IPS-15b (cell line): Measurements from ENCODE around the gene LCA5L.

Experiments
- H3K27me3 ChIP-seq: one replicate; pipeline ENCODE4 v1.6.1; 2013; ENCODE audit warnings: low read length; ENCODE audit not compliant: control insufficient read depth, insufficient read depth
- H3K36me3 ChIP-seq: one replicate; pipeline ENCODE4 v1.6.1; 2013; ENCODE audit warnings: low read length; ENCODE audit not compliant: control insufficient read depth, insufficient read depth
- H3K4me1 ChIP-seq: one replicate; pipeline ENCODE4 v1.6.1; 2013; ENCODE audit warnings: mild to moderate bottlenecking, low read length; ENCODE audit not compliant: control insufficient read depth, insufficient read depth
- H3K4me3 ChIP-seq: one replicate; pipeline ENCODE4 v1.5.1; 2013; ENCODE audit warnings: low read depth, low read length
- H3K9ac ChIP-seq: one replicate; pipeline ENCODE4 v1.6.1; 2013; ENCODE audit warnings: low read depth, mild to moderate bottlenecking, low read length
- H3K9me3 ChIP-seq: one replicate; pipeline ENCODE4 v1.6.1; 2013; ENCODE audit warnings: mild to moderate bottlenecking, low read length; ENCODE audit not compliant: control insufficient read depth, insufficient read depth

Gene LCA5L

DNA sequence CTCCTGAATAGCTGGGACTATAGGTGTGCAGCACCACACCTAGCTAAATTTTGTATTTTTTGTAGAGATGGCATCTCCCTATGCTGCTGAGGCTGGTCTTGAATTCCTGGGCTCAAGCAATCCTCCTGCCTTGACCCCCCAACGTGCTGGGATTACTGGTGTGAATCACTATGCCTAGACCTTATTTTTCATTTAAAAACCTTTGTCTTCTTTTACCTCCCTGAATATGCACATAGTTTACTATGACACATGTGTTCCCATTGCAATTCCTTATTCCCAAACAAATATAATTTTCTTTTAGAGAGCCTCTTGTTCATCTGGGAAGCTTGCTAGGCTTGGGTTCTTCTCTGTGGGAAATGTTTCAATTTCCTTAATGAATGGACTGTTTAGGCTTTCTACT is 23.0 kb upstream of the LCA5L start:
- Histone ChIP-seq H3K36me3 (no peaks in the 10 kb centered on the region), H3K27me3 (no peaks in the 10 kb centered on the region), H3K4me3 (no peak overlapping the region), H3K9me3 (no peaks in the 10 kb centered on the region), H3K9ac (no peak overlapping the region), H3K4me1 (no peaks in the 10 kb centered on the region)

DNA sequence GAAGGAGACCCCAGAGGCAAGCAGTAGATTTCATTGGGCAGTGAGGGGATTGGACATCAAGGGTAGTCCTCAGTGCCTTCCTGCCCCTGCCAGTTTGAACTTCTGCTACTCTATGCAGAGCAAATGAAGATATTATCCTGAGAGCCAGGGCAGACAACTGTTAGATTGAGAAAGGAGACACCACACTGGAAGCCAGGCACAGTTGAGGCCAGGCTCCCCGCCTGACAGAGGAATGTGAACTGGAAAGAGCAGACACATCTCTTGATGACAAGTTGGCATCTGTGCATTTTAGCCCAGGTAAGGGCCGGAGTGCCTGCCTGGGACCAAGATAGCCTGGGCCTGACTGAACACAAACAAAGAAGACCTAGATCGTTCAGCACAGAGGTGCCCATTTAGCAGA is 22.2 kb upstream of the LCA5L start:
- Histone ChIP-seq H3K9ac (no peak overlapping the region), H3K9me3 (no peaks in the 10 kb centered on the region), H3K4me3 (no peak overlapping the region), H3K27me3 (no peaks in the 10 kb centered on the region), H3K4me1 (no peaks in the 10 kb centered on the region), H3K36me3 (no peaks in the 10 kb centered on the region)

DNA sequence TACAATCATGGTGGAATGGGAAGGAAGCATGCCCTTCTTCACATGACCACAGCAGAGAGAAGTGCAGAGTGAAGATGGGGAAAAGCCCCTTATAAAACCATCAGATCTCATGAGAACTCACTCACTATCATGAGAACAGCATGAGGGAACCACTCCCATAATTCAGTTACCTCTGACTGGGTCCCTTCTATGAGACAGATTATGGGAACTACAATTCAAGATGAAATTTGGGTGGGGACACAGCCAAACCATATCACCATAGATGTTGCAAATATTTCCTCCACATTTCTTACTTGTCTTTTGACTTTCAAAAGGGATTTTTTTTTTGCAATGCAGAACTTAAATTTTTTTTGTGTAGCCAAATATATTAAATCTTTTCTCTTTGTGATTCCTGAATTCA is 21.0 kb upstream of the LCA5L start:
- no peaks in the 10 kb centered on the region for H3K4me1 ChIP-seq
- no peak overlapping the region for H3K4me3 ChIP-seq
- no peaks in the 10 kb centered on the region for H3K9me3 ChIP-seq
- no peaks in the 10 kb centered on the region for H3K27me3 ChIP-seq
- no peaks in the 10 kb centered on the region for H3K36me3 ChIP-seq
- H3K9ac ChIP-seq = no peak overlapping the region

DNA sequence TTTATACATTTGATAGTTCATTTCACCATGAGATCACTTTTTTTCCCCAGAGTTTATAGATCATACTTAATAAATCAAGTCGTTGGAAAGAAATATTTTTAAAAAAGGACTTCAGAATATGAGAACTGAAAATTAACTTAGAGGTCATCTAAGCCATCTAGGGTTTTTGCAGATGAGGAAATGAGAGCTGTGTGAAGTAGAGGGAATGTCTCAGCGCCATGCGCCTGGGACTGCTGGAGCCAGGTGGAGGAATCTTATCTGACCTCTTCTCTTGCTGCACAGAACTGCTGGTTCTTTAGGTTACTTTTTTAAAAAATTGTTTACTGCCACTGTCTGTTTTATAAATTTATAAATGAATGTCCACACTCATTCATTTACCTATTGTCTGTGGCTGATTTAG is 17.7 kb upstream of the LCA5L start:
- H3K4me1 ChIP-seq = no peaks in the 10 kb centered on the region
- H3K9ac ChIP-seq = no peak overlapping the region
- H3K4me3 ChIP-seq = no peak overlapping the region
- H3K27me3 ChIP-seq = no peaks in the 10 kb centered on the region
- H3K36me3 ChIP-seq = no peaks in the 10 kb centered on the region
- H3K9me3 ChIP-seq = no peaks in the 10 kb centered on the region

DNA sequence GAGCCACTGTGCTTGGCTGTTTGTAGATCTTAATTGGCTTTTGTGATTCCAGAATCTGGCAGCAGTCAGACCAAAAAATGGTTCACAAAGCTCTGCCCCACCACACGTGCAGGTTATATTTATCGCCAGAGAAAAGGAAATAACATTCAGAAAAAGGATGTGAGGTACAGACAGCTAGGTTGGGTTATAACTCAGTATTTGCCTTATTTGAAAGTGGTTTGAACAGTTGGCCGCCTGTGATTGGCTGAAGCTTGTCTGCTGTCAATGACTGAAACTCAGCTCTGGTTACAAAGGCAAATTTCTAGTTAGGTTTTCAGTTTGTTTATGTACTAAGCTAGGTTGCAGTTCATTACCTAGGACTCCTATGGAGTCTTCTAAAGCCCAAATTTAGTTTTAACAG is 15.8 kb upstream of the LCA5L start:
- Histone ChIP-seq H3K4me3 (no peak overlapping the region), H3K9me3 (no peaks in the 10 kb centered on the region), H3K4me1 (no peaks in the 10 kb centered on the region), H3K27me3 (no peaks in the 10 kb centered on the region), H3K9ac (no peak overlapping the region), H3K36me3 (no peaks in the 10 kb centered on the region)

DNA sequence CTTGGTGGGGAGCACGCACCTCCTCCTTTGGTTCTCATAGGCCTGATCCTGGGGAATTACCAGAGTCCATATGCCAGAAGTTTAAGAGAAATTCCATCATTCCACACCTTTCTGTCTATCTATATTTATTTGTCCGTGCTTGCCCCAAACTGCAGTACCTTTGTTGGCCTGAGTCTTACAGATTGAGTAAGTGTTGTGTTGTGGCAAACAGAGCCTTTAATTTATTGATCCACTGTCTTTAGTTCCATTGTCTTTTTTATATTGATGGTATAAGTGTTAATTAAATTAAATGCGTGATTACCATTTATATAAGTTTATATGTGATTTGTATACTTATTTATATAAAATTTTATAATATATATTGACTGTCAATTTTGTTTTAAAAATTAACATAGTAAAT is 11.1 kb upstream of the LCA5L start:
- Histone ChIP-seq H3K36me3 (no peaks in the 10 kb centered on the region), H3K4me1 (peaks cover 6% of the 10 kb centered on the region), H3K9ac (no peak overlapping the region), H3K9me3 (no peaks in the 10 kb centered on the region), H3K27me3 (no peaks in the 10 kb centered on the region), H3K4me3 (no peak overlapping the region)

DNA sequence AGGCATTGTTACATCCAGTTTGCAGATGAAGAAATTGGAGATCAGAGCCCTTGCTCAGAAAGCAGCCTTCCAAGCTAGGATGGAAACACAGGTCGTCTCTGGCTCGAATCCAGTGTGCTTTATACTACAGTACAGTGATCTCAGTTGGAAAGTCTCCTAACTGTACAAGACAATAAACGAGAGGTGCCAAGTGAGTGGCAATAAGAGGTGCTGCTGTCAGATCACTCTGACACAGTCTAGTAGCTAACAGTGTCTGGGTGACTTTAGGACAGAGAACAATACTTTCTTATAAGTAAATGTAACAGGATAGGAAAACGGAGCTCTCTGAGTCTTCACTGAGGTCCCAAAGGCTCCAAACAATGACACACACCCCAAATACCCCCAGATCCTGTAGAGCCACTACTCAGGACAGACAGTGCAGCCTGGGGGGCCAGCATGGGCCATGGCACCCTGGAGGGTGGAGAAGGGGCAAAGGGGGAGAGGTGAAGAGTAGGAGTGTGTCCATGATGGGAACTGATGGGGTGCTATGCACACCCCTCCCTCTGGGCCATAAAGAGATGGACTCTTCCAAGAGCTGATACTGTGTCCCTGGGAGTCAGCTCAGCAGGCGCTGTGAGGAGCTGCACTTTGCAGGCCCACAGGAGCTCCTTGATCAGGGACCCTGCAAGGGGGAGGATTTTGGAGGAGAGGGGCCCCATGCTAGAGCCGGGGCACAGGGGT is 9.5 kb upstream of the LCA5L start:
- H3K4me3 ChIP-seq = no peak overlapping the region
- no peaks in the 10 kb centered on the region for H3K9me3 ChIP-seq
- no peaks in the 10 kb centered on the region for H3K36me3 ChIP-seq
- H3K4me1 ChIP-seq = peaks cover 9% of the 10 kb centered on the region
- no peak overlapping the region for H3K9ac ChIP-seq
- H3K27me3 ChIP-seq = no peaks in the 10 kb centered on the region

DNA sequence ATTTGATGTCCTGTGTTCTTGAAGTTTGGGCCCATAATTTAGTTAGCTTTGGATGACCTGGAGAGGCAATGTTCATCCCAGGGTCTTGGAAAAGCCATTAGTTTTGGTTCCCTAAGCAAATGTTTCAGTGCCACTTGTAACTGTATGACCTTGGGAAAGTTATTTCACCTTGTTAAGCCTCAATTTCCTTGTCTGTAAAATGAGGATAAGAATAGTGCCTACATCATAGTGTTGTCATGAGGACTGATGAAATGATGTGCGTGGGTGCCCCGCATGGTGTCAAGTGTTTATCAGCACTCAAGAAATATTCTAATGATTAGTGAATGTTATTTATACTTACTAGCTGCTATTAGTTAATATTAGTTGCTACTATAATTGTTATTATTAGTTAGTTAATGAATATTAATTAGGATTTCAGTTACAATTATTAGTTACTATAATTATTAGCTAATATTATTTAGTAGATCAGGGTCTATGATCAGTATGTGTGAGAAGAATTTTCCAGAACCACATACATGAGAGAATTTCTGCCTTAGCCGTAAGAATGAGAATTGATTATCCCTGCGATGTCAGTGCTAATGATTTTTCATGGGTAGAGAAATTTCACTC is 8.1 kb upstream of the LCA5L start:
- peaks cover 11% of the 10 kb centered on the region for H3K4me1 ChIP-seq
- no peaks in the 10 kb centered on the region for H3K27me3 ChIP-seq
- H3K9me3 ChIP-seq = no peaks in the 10 kb centered on the region
- H3K9ac ChIP-seq = no peak overlapping the region
- no peak overlapping the region for H3K4me3 ChIP-seq
- no peaks in the 10 kb centered on the region for H3K36me3 ChIP-seq

DNA sequence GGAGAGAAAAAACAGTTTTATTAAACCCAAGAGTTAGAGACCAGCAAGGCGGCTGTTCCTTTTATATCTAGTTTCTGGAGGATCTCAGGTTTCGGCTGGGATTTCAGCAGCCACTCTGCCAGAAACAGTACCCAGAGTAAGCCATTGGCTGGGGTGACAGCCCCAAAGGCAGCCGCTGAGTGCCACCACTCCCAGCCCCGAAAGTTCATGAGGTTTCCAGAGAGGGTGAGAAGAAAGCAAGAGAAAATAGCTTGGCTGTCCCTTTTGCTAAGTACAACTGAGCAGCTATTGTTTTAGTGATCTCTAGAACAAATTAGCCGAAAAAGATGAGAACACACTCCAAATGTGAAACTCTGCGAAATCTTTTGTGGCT is 7.4 kb upstream of the LCA5L start:
- H3K4me3 ChIP-seq = no peak overlapping the region
- H3K27me3 ChIP-seq = no peaks in the 10 kb centered on the region
- H3K4me1 ChIP-seq = peaks cover 11% of the 10 kb centered on the region
- no peaks in the 10 kb centered on the region for H3K9me3 ChIP-seq
- no peak overlapping the region for H3K9ac ChIP-seq
- H3K36me3 ChIP-seq = no peaks in the 10 kb centered on the region

DNA sequence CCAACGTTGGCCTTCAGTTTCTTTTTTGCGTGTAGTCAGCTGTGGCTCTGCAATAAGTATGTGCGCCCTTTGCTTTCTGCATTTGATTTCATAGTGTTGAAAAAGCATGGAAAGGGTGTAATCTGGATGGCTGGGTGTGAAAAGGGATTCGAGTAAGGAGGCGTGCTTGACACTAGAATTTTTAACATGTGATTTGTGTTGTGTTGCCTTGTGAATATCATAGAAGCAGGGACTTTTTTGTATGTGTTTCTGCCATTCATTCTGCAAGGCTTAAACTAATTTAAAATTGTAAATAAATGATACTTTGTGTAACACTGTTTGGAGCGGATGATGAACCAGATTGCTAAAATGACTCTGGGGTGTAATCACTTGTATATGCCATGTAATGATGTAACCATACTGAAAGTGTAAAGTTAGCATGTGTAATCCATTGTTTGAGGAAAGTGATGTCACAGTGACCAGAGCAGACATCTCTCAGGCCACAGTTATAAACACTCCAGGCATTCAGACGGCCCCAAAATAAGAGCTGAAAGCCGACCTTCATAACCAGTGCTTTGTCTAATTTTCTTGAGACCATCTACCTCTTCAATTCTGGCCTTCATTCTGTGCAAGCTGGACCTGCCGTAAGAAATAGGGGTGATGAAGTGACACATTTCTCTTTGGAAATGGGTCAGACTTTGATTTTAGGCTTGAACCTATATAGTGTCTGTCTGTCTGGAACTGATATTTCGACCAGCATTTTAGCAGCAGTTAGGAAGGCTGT is 6.8 kb upstream of the LCA5L start:
- Histone ChIP-seq H3K4me1 (peaks cover 11% of the 10 kb centered on the region), H3K9ac (peak overlapping the region; percentile 56), H3K9me3 (no peaks in the 10 kb centered on the region), H3K27me3 (no peaks in the 10 kb centered on the region), H3K36me3 (no peaks in the 10 kb centered on the region), H3K4me3 (peak overlapping the region; percentile 70)

DNA sequence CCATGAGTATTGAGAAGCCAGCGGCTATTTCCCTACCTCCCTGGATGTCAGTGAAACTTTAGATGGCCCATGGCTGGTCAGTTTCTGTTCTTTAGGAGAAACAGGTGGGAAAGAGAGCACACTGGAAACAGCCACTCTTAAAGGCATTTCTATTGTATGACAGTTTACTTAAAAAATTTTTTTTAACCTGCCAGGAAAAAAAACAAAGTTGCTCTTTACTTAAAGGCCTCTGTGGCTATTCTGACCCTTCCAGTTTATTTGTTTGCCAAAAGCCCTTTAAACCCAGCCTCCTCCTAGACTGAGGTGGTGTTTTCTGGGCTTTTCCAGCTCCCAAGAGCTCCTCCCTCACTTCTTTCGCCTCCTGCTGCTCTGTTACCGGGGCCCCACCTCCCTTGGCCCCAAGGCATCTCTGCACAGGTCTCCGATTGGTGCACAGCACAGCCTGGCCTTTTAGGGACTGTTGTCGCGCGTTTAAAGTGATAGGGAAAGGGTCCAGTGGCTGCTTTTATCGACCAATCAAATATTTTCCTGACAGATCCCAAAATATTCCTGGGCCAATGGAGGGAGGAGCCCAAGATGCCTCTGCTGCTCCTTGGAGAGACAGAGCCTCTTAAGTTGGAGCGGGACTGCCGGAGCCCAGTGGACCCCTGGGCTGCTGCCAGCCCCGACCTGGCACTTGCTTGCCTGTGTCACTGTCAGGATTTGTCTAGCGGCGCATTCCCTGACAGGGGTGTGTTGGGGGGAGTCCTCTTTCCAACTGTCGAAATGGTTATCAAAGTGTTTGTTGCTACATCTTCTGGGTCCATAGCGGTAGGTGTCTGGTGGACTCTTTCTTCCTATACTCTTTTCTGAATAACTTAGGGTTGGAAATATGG is 6.0 kb upstream of the LCA5L start, which contains the start of gene SH3BGR:
Gene SH3BGR (plus strand): TSS at position 639 of the 875 bp plus-strand sequence. CDS start 127 bp downstream, at position 766.
- Histone ChIP-seq H3K4me3 (peak within 1 kb of the TSS; percentile 70), H3K27me3 (no peaks in the 10 kb centered on the region)

More for the DNA sequence above, 6.0 kb upstream of the LCA5L start, which contains the start of gene SH3BGR:
- H3K4me1 ChIP-seq = peaks cover 12% of the 10 kb centered on the region
- peak within 1 kb of the TSS; percentile 56 for H3K9ac ChIP-seq
- no peaks in the 10 kb centered on the region for H3K9me3 ChIP-seq
- H3K36me3 ChIP-seq = no peaks in the 10 kb centered on the region
